AG04449 (cell line): ENCODE data around the gene EXOC6B.

Experiments
- CTCF ChIA-PET: fragments of 350-600 bp; formaldehyde crosslinking; extraction: SDS; loops from one replicate; lab custom pipeline; 2021; ENCODE audit warnings: antibody characterized with exemption; lab: Yijun Ruan, JAX
- POLR2A ChIA-PET: fragments of 400-600, 350-600 bp; formaldehyde crosslinking; extraction: SDS; loops from one replicate; lab custom pipeline; 2020; ENCODE audit warnings: antibody characterized with exemption, inconsistent platforms; lab: Yijun Ruan, JAX
- DNase-seq: peaks from one replicate; pipeline ENCODE4 v3.0.0-alpha.2; 2010; ENCODE audit warnings: low read depth, low spot score
- H3K4me3 ChIP-seq: 2 replicates; pipeline ENCODE4 v1.5.1; 2011; ENCODE audit warnings: low read depth, mild to moderate bottlenecking, control low read depth, low read length
- CTCF ChIP-seq: IDR thresholded peaks from one replicate; pipeline ENCODE4 v1.5.1; 2011; ENCODE audit warnings: mild to moderate bottlenecking, moderate library complexity, low read length, control low read depth, inconsistent platforms; ENCODE audit not compliant: insufficient read depth; ENCODE audit errors: missing control alignments

The EXOC6B gene

GRCh38 chr2:72145658-72146329 is 680.0 kb downstream of the EXOC6B start:
- H3K4me3 ChIP-seq = no peak overlapping the region; the same call in 1 of the 2 replicates
- POLR2A ChIA-PET = no interaction called here
- DNase-seq = no peak
- CTCF ChIA-PET = interaction anchor here (7.2 kb wide), 1 partner anchor 436 kb away, joined by 63 read pairs; no protein-coding TSS in a partner anchor
- no peak for TF ChIP-seq CTCF

GRCh38 chr2:72145289-72145657 is 680.6 kb downstream of the EXOC6B start:
- TF ChIP-seq CTCF = no peak
- H3K4me3 ChIP-seq = peak overlapping the region; percentile 8

GRCh38 chr2:72144632-72145288 is 681.1 kb downstream of the EXOC6B start:
- no peak for TF ChIP-seq CTCF
- ChIA-PET CTCF (no interaction called here), POLR2A (no interaction called here)
- no peak for DNase-seq
- peak overlapping the region; percentile 20; the same call in 1 of the 2 replicates for H3K4me3 ChIP-seq

More at GRCh38 chr2:72145289-72145657, 680.6 kb downstream of the EXOC6B start:
- no peak for DNase-seq
- ChIA-PET POLR2A (no interaction called here), CTCF (no interaction called here)

GRCh38 chr2:72144274-72144631 is 681.6 kb downstream of the EXOC6B start:
- no peak overlapping the region for H3K4me3 ChIP-seq
- no peak for DNase-seq
- ChIA-PET POLR2A (no interaction called here), CTCF (no interaction called here)
- no peak for TF ChIP-seq CTCF

- ChIA-PET POLR2A (no interaction called here), CTCF (interaction anchor here (0.6 kb wide), 1 partner anchor 9 kb away, joined by 3 read pairs; no protein-coding TSS in a partner anchor)
- H3K4me3 ChIP-seq = no peak overlapping the region
- DNase-seq = no peak
- no peak for TF ChIP-seq CTCF
Observed at GRCh38 chr2:72143441-72144273, 682.2 kb downstream of the EXOC6B start.
